ENCODE data around the gene MCRS1.
"Not testable (repeated sequence)": the region's sequence is repeated elsewhere in the genome, so short reads cannot be mapped to it uniquely, and the experiment has no call there.

DNA sequence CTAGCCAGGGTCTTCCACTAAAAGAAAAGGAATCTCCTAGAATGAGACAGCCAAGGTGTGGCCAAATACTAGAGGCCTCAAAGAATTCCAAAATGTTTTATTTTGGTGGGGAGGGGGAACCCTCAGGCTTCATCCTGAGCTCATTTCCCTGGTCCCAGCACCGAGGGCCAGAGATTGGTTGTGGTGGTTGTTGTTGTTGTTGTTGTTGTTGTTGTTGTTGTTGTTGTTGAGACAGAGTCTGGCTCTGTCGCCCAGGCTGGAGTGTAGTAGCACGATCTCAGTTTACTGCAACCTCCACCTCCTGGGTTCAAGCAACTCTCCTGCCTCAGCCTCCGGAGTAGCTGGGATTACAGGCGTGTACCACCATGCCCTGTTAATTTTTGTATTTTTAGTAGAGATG is 33.8 kb downstream of the MCRS1 start:
- TF ChIP-seq, protein P1, sequence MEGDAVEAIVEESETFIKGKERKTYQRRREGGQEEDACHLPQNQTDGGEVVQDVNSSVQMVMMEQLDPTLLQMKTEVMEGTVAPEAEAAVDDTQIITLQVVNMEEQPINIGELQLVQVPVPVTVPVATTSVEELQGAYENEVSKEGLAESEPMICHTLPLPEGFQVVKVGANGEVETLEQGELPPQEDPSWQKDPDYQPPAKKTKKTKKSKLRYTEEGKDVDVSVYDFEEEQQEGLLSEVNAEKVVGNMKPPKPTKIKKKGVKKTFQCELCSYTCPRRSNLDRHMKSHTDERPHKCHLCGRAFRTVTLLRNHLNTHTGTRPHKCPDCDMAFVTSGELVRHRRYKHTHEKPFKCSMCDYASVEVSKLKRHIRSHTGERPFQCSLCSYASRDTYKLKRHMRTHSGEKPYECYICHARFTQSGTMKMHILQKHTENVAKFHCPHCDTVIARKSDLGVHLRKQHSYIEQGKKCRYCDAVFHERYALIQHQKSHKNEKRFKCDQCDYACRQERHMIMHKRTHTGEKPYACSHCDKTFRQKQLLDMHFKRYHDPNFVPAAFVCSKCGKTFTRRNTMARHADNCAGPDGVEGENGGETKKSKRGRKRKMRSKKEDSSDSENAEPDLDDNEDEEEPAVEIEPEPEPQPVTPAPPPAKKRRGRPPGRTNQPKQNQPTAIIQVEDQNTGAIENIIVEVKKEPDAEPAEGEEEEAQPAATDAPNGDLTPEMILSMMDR (conservative IDR thresholded peaks at IDR 0.05; ENCODE audit: low read depth, low read length): not testable (repeated sequence)
- not testable (repeated sequence) for TF ChIP-seq EZH2phosphoT487 (IDR thresholded peaks at IDR 0.05; ENCODE audit: borderline replicate concordance, low read length)

Data from PC-3 (cell line).